Transverse colon (tissue), 4 donors: ENCODE measurements around the gene RPAP3. TPM values are rescaled to one million over a fixed set of nuclear protein-coding genes. Genes with fewer than 3 reads are reported as not detected.
A peak's percentile ranks its signal among the peaks of the same experiment; 100 is the strongest.

Experiments used
- DNase-seq: peaks from one replicate; pipeline ENCODE4 v3.0.0-alpha.2; 2019
- H3K27ac ChIP-seq, 4 donors: fragments of 200-600 bp; sonication (generic); 2 replicates each; pipeline ENCODE4 v1.5.1; 2016 to 2018; ENCODE audit warnings: inconsistent platforms in 4 of 4
- H3K27me3 ChIP-seq: fragments of 200-600 bp; sonication (generic); 2 replicates; pipeline ENCODE4 v1.5.1; 2017; ENCODE audit warnings: inconsistent platforms
- H3K36me3 ChIP-seq, 4 donors: fragments of 200-600 bp; sonication (generic); 2 replicates each; pipeline ENCODE4 v1.5.1; 2017 to 2019; ENCODE audit warnings: inconsistent platforms in 4 of 4
- H3K4me1 ChIP-seq, 4 donors: fragments of 200-600 bp; sonication (generic); 2 replicates each; pipeline ENCODE4 v1.5.1; 2017 to 2020; ENCODE audit warnings: inconsistent platforms in 4 of 4
- H3K4me3 ChIP-seq, 4 donors: fragments of 200-600 bp; sonication (generic); 1 replicate in 1 of 4; 2 replicates in 3 of 4; pipeline versions ENCODE4 v1.5.1 to v1.6.1; 2017 to 2019; ENCODE audit warnings: inconsistent platforms in 4 of 4
- H3K9me3 ChIP-seq, 2 donors: fragments of 200-600 bp; sonication (generic); 2 replicates each; pipeline ENCODE4 v1.5.1; 2017 to 2019; ENCODE audit warnings: inconsistent platforms in 2 of 2
- CTCF ChIP-seq, 5 experiments: fragments of 200-600 bp in 3 of 5; fragments of 450-650 bp in 2 of 5; sonication (generic) in 3 of 5; IDR thresholded peaks; 1 replicate in 2 of 5; 2 replicates in 3 of 5; pipeline ENCODE4 v1.5.1; 2016 to 2017; ENCODE audit warnings: antibody characterized with exemption in 5 of 5, inconsistent platforms in 3 of 5, mild to moderate bottlenecking in 2 of 5, moderate library complexity in 1 of 5
- EP300 ChIP-seq: sonication (generic); formaldehyde crosslinking; IDR thresholded peaks from one replicate; pipeline ENCODE4 v1.6.1; 2017; ENCODE audit warnings: antibody characterized with exemption, low read depth
- POLR2A ChIP-seq: fragments of 450-650 bp; IDR thresholded peaks from one replicate; pipeline ENCODE4 v1.6.1; 2016; ENCODE audit warnings: antibody characterized with exemption, mild to moderate bottlenecking, moderate library complexity
- POLR2AphosphoS5 ChIP-seq, 3 donors: sonication (generic); formaldehyde crosslinking; IDR thresholded peaks; one replicate each; pipeline ENCODE4 v1.6.1; 2016; ENCODE audit warnings: antibody characterized with exemption in 3 of 3
- WGBS, 2 donors: methylation state at CpG; one replicate each; pipeline ENCODE4 v1.1.5; 2018; ENCODE audit warnings: low coverage in 1 of 2; 5-methylcytosine and 5-hydroxymethylcytosine counted together
- in situ Hi-C, 4 donors: fragments of 200-750 bp; cut with MboI; loops; one replicate each; pipeline versions ENCODE4 v1.15.0 to v1.15.1; 2017; ENCODE audit warnings: low sequenced_read_pairs in 3 of 4, low pct_ligation_motif_present in 1 of 4, low pct_unique_long_range_greater_than_20kb in 1 of 4
- intact Hi-C: fragments of 100-400 bp; cut with DNase I; formaldehyde crosslinking; loops from one replicate; pipeline ENCODE4 v1.15.1; 2023; ENCODE audit warnings: low total_unique reads
- total RNA-seq, 4 donors: library from RNA; depleted of rRNA; stranded (reverse); fragments of >200 nt; gene quantifications; one replicate each; pipeline ENCODE4 v1.1.0, GENCODE V29; 2016

The RPAP3 gene
- total RNA-seq, 4 donors from 2014 or later: 8.1 to 16.0 (median 9.3) TPM

DNA sequence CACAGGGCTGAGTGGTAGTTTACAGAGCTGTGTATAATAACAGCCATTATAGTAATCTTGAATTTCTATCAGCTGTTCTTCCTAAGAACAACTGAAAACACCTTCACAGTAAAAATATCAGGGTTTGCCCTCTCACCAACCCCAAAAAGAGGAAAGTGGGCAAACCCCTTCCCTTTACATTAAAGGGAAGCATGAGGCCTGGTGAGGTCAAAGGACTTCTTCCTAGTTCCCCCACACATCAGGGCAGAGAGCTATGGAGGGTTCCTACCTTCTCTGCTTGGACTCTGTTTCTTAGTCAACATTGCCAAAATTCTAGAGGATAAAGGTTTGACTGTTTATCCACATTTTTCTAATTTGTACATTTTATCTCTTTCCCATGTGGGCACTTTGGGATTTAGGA lies 4.4 kb upstream of the RPAP3 start:
- intact Hi-C loops: loop anchor here (5.0 kb wide), 1 partner anchor 67 kb away; no protein-coding TSS in a partner anchor
- Histone ChIP-seq H3K27ac (no peak overlapping the region), H3K27me3 (no peaks in the 10 kb centered on the region), H3K36me3 (no peaks in the 10 kb centered on the region), H3K9me3 (no peaks in the 10 kb centered on the region), H3K4me1 (peaks cover 4 to 25% (median 11%) of the 10 kb centered on the region in 4 donors), H3K4me3 (no peak overlapping the region)
- DNase-seq: no peak
- in situ Hi-C loops: loop anchor here in 2 of 4 donors (5.0 to 10.0 kb wide), 3 partner anchors 65 to 127 kb away; partner anchors contain the start of gene SLC48A1 (in 1 of the 2)
- no peak for TF ChIP-seq CTCF (IDR thresholded peaks at IDR 0.05)
- no peak for TF ChIP-seq EP300
- TF ChIP-seq POLR2AphosphoS5 (IDR thresholded peaks at IDR 0.05): no peak
- no peak for TF ChIP-seq POLR2A

GRCh38 chr12:47709671-47710070 lies 3.8 kb upstream of the RPAP3 start:
- no peak for DNase-seq
- Histone ChIP-seq H3K27me3 (no peaks in the 10 kb centered on the region), H3K4me1 (peaks cover 3 to 25% (median 9%) of the 10 kb centered on the region in 4 donors), H3K9me3 (no peaks in the 10 kb centered on the region), H3K27ac (no peak overlapping the region), H3K4me3 (no peak overlapping the region), H3K36me3 (no peaks in the 10 kb centered on the region)
- intact Hi-C loops: loop anchor here (5.0 kb wide), 1 partner anchor 68 kb away; no protein-coding TSS in a partner anchor
- TF ChIP-seq EP300: no peak
- no peak for TF ChIP-seq POLR2AphosphoS5 (IDR thresholded peaks at IDR 0.05)
- no peak for TF ChIP-seq POLR2A
- TF ChIP-seq CTCF (IDR thresholded peaks at IDR 0.05): no peak
- 74 to 86% methylated on average over 1 to 2 of the region's 2 CpGs for WGBS, 2 donors
- in situ Hi-C loops: loop anchor here in 2 of 4 donors (5.0 to 10.0 kb wide), 3 partner anchors 65 to 128 kb away; partner anchors contain the start of gene SLC48A1 (in 1 of the 2)

DNA sequence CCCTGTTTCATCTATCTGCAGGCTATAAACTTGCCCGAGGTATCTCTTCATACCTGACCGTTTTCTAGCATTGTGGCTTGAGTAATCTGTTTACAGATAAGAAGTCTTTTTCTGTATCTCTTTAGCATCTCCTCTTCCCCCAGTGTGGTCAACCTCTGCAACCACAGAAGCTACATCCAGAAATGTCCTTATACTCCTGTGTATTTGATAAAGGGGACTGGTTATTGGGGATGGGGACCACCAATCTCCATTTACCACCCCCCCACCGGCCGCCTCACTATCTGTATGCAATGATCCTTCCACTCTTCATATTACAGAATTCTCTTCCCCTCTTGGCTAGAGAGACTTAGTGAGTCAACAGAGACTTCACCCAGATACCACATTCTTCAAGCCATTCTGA lies 3.4 kb upstream of the RPAP3 start:
- no peaks in the 10 kb centered on the region for H3K36me3 ChIP-seq
- in situ Hi-C loops: no loop called here
- H3K4me1 ChIP-seq: peaks cover 3 to 27% (median 11%) of the 10 kb centered on the region in 4 donors
- intact Hi-C loops: no loop called here
- DNase-seq: no peak
- H3K4me3 ChIP-seq: no peak overlapping the region
- H3K27me3 ChIP-seq: no peaks in the 10 kb centered on the region
- no peaks in the 10 kb centered on the region for H3K9me3 ChIP-seq
- no peak for TF ChIP-seq POLR2A
- no peak for TF ChIP-seq EP300
- TF ChIP-seq CTCF (IDR thresholded peaks at IDR 0.05): no peak
- TF ChIP-seq POLR2AphosphoS5 (IDR thresholded peaks at IDR 0.05): no peak
- no peak overlapping the region for H3K27ac ChIP-seq
- WGBS, 2 donors: 73 to 81% methylated on average over 4 of the region's 4 CpGs

DNA sequence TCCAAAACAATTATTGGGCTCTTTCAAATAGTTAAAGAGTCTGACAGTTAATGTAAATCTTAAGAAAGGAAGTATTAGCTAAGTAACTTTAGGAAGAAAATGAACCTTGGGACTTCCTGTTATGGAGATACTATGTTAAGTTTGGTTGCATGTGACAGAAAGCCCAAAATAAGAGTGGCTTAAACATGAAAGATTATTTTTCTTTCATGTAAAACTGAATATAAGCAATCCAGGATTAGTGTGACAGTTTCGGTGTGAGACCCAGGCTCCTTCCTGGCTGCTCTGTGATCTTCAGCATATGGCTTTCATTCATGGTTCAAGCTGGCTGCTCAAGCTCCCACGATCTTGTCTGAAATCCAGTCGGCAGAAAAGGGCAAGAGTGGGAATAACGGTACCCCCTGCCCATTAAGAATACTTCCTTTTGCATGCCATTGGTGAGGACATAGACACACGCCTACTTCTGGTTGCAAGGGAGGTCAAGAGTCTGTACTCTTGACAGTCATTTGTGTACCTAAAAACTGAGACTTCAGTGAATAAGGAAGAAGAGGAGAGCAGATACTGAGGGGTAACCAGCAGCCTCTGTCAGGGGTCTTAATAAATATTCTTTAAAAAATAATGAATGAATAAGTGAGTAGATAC lies 2.2 kb upstream of the RPAP3 start:
- peak overlapping the region in 1 of 4 donors; percentile 90 for H3K27ac ChIP-seq

More for the DNA sequence above, 2.2 kb upstream of the RPAP3 start:
- TF ChIP-seq POLR2A (no peak), CTCF (IDR thresholded peaks at IDR 0.05) (no peak), POLR2AphosphoS5 (IDR thresholded peaks at IDR 0.05) (no peak), EP300 (no peak)
- intact Hi-C loops: no loop called here
- Histone ChIP-seq H3K27me3 (no peaks in the 10 kb centered on the region), H3K4me3 (no peak overlapping the region), H3K9me3 (no peaks in the 10 kb centered on the region), H3K4me1 (peaks cover 3 to 34% (median 12%) of the 10 kb centered on the region in 4 donors), H3K36me3 (no peaks in the 10 kb centered on the region)
- WGBS, 2 donors: 50% methylated on average over 2 to 5 of the region's 5 CpGs
- in situ Hi-C loops: no loop called here
- no peak for DNase-seq
